ENCODE data around the gene AGAP1. TPM values are rescaled to one million over a fixed set of nuclear protein-coding genes. Genes with fewer than 3 reads are reported as not detected.

Gene AGAP1
- total and polyA plus RNA-seq, 2 donors (not counting 3 experiments of a cell fraction or from before 2014, with no cell fraction given): 10.2 to 20.9 TPM

- no peaks in the 10 kb centered on the region for H3K36me3 ChIP-seq (ENCODE audit: control insufficient read depth in 2 of 2, extremely low read depth in 1 of 2, insufficient read depth in 2 of 2, low read length in 2 of 2)
- H3K4me1 ChIP-seq (ENCODE audit: control insufficient read depth, extremely low read depth, insufficient read depth, low read length): no peaks in the 10 kb centered on the region
- no peak for FAIRE-seq
- BruUV-seq (replicated peaks): no TSS peak
- no peak overlapping the region for H2AFZ ChIP-seq (ENCODE audit: low read depth, low read length)
- H3K4me3 ChIP-seq (replicated peaks in 1 of 3; ENCODE audit: insufficient read depth in 1 of 3, low read depth in 1 of 3, low read length in 3 of 3): no peak overlapping the region
- POLR2A ChIA-PET: no interaction called here
- intact Hi-C loops (cut with micrococcal nuclease): no loop called here
- H4K20me1 ChIP-seq (replicated peaks; ENCODE audit: control insufficient read depth, extremely low read depth, insufficient read depth, low read length): no peaks in the 10 kb centered on the region
- no peak overlapping the region for H3K27ac ChIP-seq (ENCODE audit: insufficient read depth, low read depth, low read length)
- H3K4me2 ChIP-seq (ENCODE audit: insufficient read depth, low read length): no peak overlapping the region
- no peaks in the 10 kb centered on the region for H3K9me1 ChIP-seq (replicated peaks; ENCODE audit: control insufficient read depth, extremely low read depth, insufficient read depth, low read length)
- no peak for DNase-seq (ENCODE audit: low read depth, low spot score)
- no peak overlapping the region for H3K9ac ChIP-seq (replicated peaks; ENCODE audit: extremely low read depth, insufficient read depth, low read length)
- dilution Hi-C loops (cut with MboI; ENCODE audit: extremely low pct_ligation_motif_present, low sequenced_read_pairs): no loop called here
- TF ChIP-seq EZH2 (IDR thresholded peaks at IDR 0.05; ENCODE audit: borderline replicate concordance, low read depth, low read length, severe bottlenecking) (no peak), FOS (IDR thresholded peaks at IDR 0.05; ENCODE audit: borderline replicate concordance, insufficient read depth, low read length) (no peak), CTCF (IDR thresholded peaks at IDR 0.05; ENCODE audit: extremely low read depth in 1 of 2, insufficient read depth in 1 of 2, low read depth in 1 of 2, low read length in 2 of 2) (no peak), POLR2AphosphoS5 (IDR thresholded peaks at IDR 0.05; ENCODE audit: insufficient read depth, low read depth, low read length) (no peak), MYC (IDR thresholded peaks at IDR 0.05; ENCODE audit: low read depth, low read length) (no peak), JUN (IDR thresholded peaks at IDR 0.05; ENCODE audit: borderline replicate concordance, insufficient read depth, insufficient read length, low read depth) (no peak), MAX (IDR thresholded peaks at IDR 0.05; ENCODE audit: insufficient read depth, insufficient read length) (no peak), GATA2 (IDR thresholded peaks at IDR 0.05; ENCODE audit: insufficient read depth, insufficient read length, low read depth, low read length) (no peak), POLR2A (IDR thresholded peaks at IDR 0.05; ENCODE audit: low read depth, low read length) (no peak)
- H3K27me3 ChIP-seq (ENCODE audit: control insufficient read depth in 2 of 2, insufficient read depth in 2 of 2, low read length in 2 of 2): no peaks in the 10 kb centered on the region
- no peaks in the 10 kb centered on the region for H3K79me2 ChIP-seq (ENCODE audit: control insufficient read depth, insufficient read depth, low read length)
- CTCF ChIA-PET: no interaction called here
- no peaks in the 10 kb centered on the region for H3K9me3 ChIP-seq (replicated peaks; ENCODE audit: control insufficient read depth, insufficient read depth, low read length)
Observed at GRCh38 chr2:236128321-236128720, 634.5 kb downstream of the AGAP1 start.

Data from endothelial cell of umbilical vein (primary cell).